Endometrial microvascular endothelial cells (primary cell): ENCODE results near the gene TMEM101. TPM values are rescaled to one million over a fixed set of nuclear protein-coding genes. Genes with fewer than 3 reads are reported as not detected.

Experiments
- total RNA-seq: library from RNA; depleted of rRNA; stranded (reverse); fragments of >200 nt; gene quantifications from one replicate; pipeline ENCODE4 v1.2.3, GENCODE V29; 2015; ENCODE audit errors: inconsistent ontology term

TMEM101 gene
- total RNA-seq, 1 donor from 2014 or later: 43.9 TPM

Other genes starting within 250 kb of the TMEM101 start
- 47.6 TPM for gene DUSP3, start 236.0 kb downstream of the TMEM101 start, total RNA-seq
- gene CFAP97D1, start 234.5 kb downstream of the TMEM101 start, total RNA-seq: not detected
- 4.5 TPM for gene MPP3, start 181.8 kb downstream of the TMEM101 start, total RNA-seq
- not detected for gene CD300LG, start 167.8 kb downstream of the TMEM101 start, total RNA-seq
- gene MPP2, start 107.4 kb downstream of the TMEM101 start, total RNA-seq: 0.56 TPM
- gene PPY, start 72.5 kb downstream of the TMEM101 start, total RNA-seq: not detected
- gene PYY, start 61.0 kb downstream of the TMEM101 start, total RNA-seq: not detected
- gene NAGS, start 10.3 kb downstream of the TMEM101 start, total RNA-seq: 19.8 TPM
- gene LSM12, start 51.7 kb upstream of the TMEM101 start, total RNA-seq: 61.8 TPM
- gene G6PC3, start 55.8 kb upstream of the TMEM101 start, total RNA-seq: 65.1 TPM
- 6.2 TPM for gene HDAC5, start 108.7 kb upstream of the TMEM101 start, total RNA-seq
- gene HROB, start 127.0 kb upstream of the TMEM101 start, total RNA-seq: 6.1 TPM
- not detected for gene ASB16, start 155.7 kb upstream of the TMEM101 start, total RNA-seq
- 49.2 TPM for gene TMUB2, start 172.0 kb upstream of the TMEM101 start, total RNA-seq
- gene ATXN7L3, start 184.9 kb upstream of the TMEM101 start, total RNA-seq: 60.0 TPM
- 46.0 TPM for gene UBTF, start 204.7 kb upstream of the TMEM101 start, total RNA-seq